Astrocyte (in vitro differentiated cells and primary cell): ENCODE data around the gene CABP4. TPM values are rescaled to one million over a fixed set of nuclear protein-coding genes. Genes with fewer than 3 reads are reported as not detected.

Experiments used
- DNase-seq: peaks from one replicate; pipeline ENCODE4 v3.0.0-alpha.2; 2010; ENCODE audit warnings: low read depth
- FAIRE-seq: peaks from 2 replicates; lab custom pipeline; 2011; peaks lifted over from hg19 to GRCh38; lab: Jason Lieb, UNC
- H2AFZ ChIP-seq: 2 replicates; pipeline ENCODE4 v1.6.0; 2012; ENCODE audit warnings: low read depth, low read length, inconsistent platforms
- H3K27ac ChIP-seq: 2 replicates; pipeline ENCODE4 v1.5.1; 2011; ENCODE audit warnings: low read depth, low read length, inconsistent platforms
- H3K27me3 ChIP-seq: 2 replicates; pipeline ENCODE4 v1.6.0; 2011; ENCODE audit warnings: low read length, inconsistent platforms; ENCODE audit not compliant: insufficient read depth
- H3K36me3 ChIP-seq: 2 replicates; pipeline ENCODE4 v1.5.1; 2011; ENCODE audit warnings: low read length, inconsistent platforms; ENCODE audit not compliant: insufficient read depth
- H3K4me1 ChIP-seq: 2 replicates; pipeline ENCODE4 v1.5.1; 2011; ENCODE audit warnings: low read length, inconsistent platforms; ENCODE audit not compliant: insufficient read depth
- H3K4me2 ChIP-seq: 2 replicates; pipeline ENCODE4 v1.6.0; 2012; ENCODE audit warnings: low read length, inconsistent platforms
- H3K4me3 ChIP-seq: 2 replicates; pipeline ENCODE4 v1.5.1; 2011; ENCODE audit warnings: low read depth, mild to moderate bottlenecking, low read length, inconsistent platforms; ENCODE audit not compliant: insufficient read depth
- H3K79me2 ChIP-seq: 2 replicates; pipeline ENCODE4 v1.6.0; 2012; ENCODE audit warnings: mild to moderate bottlenecking, low read length, inconsistent platforms; ENCODE audit not compliant: insufficient read depth
- H3K9ac ChIP-seq: 2 replicates; pipeline ENCODE4 v1.6.0; 2012; ENCODE audit warnings: mild to moderate bottlenecking, low read length, inconsistent platforms
- H3K9me3 ChIP-seq: 2 replicates; pipeline ENCODE4 v1.5.1; 2012; ENCODE audit warnings: low read depth, mild to moderate bottlenecking, low read length, inconsistent platforms; ENCODE audit not compliant: insufficient read depth
- H4K20me1 ChIP-seq: 2 replicates; pipeline ENCODE4 v1.6.0; 2012; ENCODE audit warnings: low read length, inconsistent platforms; ENCODE audit not compliant: insufficient read depth
- H3K27ac Mint-ChIP-seq: one replicate; pipeline ENCODE4 v1.8.0; 2021; ENCODE audit warnings: mild to moderate bottlenecking, mixed read lengths; ENCODE audit not compliant: unreplicated experiment
- H3K27me3 Mint-ChIP-seq: one replicate; pipeline ENCODE4 v1.8.0; 2021; ENCODE audit warnings: low read depth, mixed read lengths; ENCODE audit not compliant: unreplicated experiment
- H3K36me3 Mint-ChIP-seq: one replicate; pipeline ENCODE4 v1.8.0; 2021; ENCODE audit warnings: low read depth, mixed read lengths; ENCODE audit not compliant: unreplicated experiment
- H3K4me1 Mint-ChIP-seq: one replicate; pipeline ENCODE4 v1.8.0; 2021; ENCODE audit warnings: low read depth, mixed read lengths; ENCODE audit not compliant: unreplicated experiment
- H3K4me3 Mint-ChIP-seq: one replicate; pipeline ENCODE4 v1.8.0; 2021; ENCODE audit warnings: mild to moderate bottlenecking, moderate library complexity, mixed read lengths; ENCODE audit not compliant: unreplicated experiment
- H3K9me3 Mint-ChIP-seq: one replicate; pipeline ENCODE4 v1.8.0; 2021; ENCODE audit warnings: mild to moderate bottlenecking, mixed read lengths; ENCODE audit not compliant: unreplicated experiment
- EZH2 ChIP-seq: IDR thresholded peaks from 2 replicates; pipeline ENCODE4 v1.6.1; 2012; ENCODE audit warnings: mild to moderate bottlenecking, low read length, inconsistent platforms; ENCODE audit not compliant: insufficient read depth
- total RNA-seq: library from RNA; stranded (reverse); gene quantifications from 2 replicates; pipeline ENCODE4 v1.2.1, GENCODE V29; 2021
- TF ChIP-seq, protein P1 (sequence below): IDR thresholded peaks from 2 replicates; pipeline ENCODE4 v1.5.1; 2011; ENCODE audit warnings: low read depth, mild to moderate bottlenecking, inconsistent platforms, low read length, moderate library complexity; ENCODE audit not compliant: insufficient read depth

Gene CABP4
- total RNA-seq, 1 donor from 2014 or later, result not detected

DNA sequence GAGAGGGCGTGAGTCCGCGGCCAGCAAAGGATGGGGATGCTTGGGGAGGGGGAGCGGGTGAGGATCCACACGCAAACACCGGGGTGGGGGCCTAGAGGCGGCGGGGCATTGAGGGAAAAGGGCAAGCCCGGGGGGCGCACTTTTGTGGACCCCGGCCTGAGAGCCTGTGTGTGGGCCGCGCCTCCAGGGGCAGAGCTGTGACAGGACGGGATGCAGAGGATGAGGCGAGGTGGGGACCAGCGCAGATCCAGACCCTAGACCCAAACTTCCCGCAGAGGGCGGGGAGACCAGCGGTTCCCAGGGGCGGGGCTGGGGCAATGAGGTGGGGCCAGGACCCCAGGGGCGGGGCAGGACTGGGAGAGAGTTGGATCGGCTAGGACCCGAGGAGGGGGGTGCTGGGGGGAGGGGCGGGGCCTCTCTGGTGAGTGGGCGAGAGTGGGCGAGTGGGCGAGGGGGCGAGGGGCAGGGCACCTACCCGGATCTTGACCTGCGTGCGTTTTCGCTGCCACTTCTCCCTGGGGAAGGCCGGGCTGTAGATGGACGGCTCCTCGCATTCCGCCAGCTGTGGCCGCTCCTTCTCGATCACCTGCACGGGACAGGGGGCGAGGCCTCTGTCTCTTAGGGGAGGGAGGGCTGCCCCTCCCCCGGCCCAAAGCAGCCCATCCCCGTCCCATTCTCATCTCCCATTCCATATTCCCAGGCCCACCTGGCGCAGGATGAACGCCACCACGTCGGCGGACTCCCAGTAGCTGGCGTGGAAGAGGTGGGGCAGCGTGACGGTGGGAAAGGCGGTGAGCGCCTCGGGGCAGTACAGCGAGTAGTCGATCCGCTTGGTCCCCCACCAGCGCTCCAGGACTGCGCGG, 39.4 kb downstream of the CABP4 start:
- H4K20me1 ChIP-seq, result peaks cover 11% of the 10 kb centered on the region
- H3K4me3 Mint-ChIP-seq, result no peak overlapping the region
- H3K4me1 ChIP-seq, result no peaks in the 10 kb centered on the region
- no peak overlapping the region for H3K4me3 ChIP-seq
- H3K79me2 ChIP-seq, result no peaks in the 10 kb centered on the region
- no peaks in the 10 kb centered on the region for H3K9me3 ChIP-seq
- H3K27me3 Mint-ChIP-seq, result no peaks in the 10 kb centered on the region
- no peak overlapping the region for H2AFZ ChIP-seq
- no peak overlapping the region for H3K9ac ChIP-seq
- H3K4me1 Mint-ChIP-seq, result peaks cover under 1% of the 10 kb centered on the region
- DNase-seq (no peak), FAIRE-seq (no peak)
- TF ChIP-seq, protein P1, sequence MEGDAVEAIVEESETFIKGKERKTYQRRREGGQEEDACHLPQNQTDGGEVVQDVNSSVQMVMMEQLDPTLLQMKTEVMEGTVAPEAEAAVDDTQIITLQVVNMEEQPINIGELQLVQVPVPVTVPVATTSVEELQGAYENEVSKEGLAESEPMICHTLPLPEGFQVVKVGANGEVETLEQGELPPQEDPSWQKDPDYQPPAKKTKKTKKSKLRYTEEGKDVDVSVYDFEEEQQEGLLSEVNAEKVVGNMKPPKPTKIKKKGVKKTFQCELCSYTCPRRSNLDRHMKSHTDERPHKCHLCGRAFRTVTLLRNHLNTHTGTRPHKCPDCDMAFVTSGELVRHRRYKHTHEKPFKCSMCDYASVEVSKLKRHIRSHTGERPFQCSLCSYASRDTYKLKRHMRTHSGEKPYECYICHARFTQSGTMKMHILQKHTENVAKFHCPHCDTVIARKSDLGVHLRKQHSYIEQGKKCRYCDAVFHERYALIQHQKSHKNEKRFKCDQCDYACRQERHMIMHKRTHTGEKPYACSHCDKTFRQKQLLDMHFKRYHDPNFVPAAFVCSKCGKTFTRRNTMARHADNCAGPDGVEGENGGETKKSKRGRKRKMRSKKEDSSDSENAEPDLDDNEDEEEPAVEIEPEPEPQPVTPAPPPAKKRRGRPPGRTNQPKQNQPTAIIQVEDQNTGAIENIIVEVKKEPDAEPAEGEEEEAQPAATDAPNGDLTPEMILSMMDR, result no peak
- TF ChIP-seq EZH2, result no peak
- H3K27me3 ChIP-seq, result no peaks in the 10 kb centered on the region
- peaks cover 5% of the 10 kb centered on the region for H3K36me3 Mint-ChIP-seq
- no peak overlapping the region for H3K4me2 ChIP-seq
- peaks cover 5% of the 10 kb centered on the region for H3K36me3 ChIP-seq
- H3K9me3 Mint-ChIP-seq, result no peaks in the 10 kb centered on the region
- no peak overlapping the region for H3K27ac Mint-ChIP-seq
- H3K27ac ChIP-seq, result no peak overlapping the region

DNA sequence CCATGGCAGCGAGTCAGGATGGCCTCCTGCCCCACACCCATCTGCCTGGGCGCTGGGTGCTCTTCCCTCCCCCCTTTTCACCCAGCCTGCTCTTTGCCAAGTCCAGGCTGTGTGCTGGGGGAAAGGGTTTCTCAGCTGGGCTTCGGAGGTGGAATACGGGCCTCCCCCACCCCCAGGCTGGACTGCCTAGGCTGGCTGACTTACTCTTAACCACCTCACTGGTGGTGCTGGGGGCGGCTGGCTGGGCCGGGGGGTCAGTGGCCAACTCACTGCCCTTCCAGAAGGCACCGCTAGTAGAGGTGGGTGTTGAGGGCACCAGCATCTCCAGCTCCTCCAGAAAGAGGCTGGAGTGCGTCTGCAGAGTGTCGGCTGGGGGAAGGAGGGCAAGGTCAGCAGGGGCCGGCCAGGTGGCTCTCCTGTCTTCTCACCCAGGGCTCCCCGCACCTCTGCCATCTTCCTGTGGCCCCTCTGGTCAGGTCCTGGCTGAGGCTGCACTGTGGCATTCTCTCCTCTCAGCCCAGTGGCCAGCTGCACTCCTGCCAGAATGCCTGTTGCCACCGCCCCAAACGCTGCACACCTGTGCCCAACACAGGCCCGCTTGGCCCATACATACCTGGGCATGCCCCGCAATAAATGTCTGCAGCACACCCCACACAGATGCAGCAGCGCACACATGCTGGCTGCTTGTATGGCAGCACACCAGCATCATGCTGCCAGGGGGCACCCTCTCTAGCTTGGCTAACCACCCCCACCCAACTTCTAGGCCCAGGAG, 40.3 kb downstream of the CABP4 start:
- Mint-ChIP-seq H3K4me1 (no peaks in the 10 kb centered on the region), H3K36me3 (peaks cover 3% of the 10 kb centered on the region), H3K4me3 (no peak overlapping the region), H3K27ac (no peak overlapping the region), H3K9me3 (no peaks in the 10 kb centered on the region), H3K27me3 (no peaks in the 10 kb centered on the region)
- Histone ChIP-seq H3K27me3 (no peaks in the 10 kb centered on the region), H3K4me2 (no peak overlapping the region), H3K79me2 (no peaks in the 10 kb centered on the region), H2AFZ (no peak overlapping the region), H3K4me1 (no peaks in the 10 kb centered on the region), H4K20me1 (peaks cover 6% of the 10 kb centered on the region), H3K27ac (no peak overlapping the region), H3K9me3 (no peaks in the 10 kb centered on the region), H3K9ac (no peak overlapping the region), H3K4me3 (no peak overlapping the region), H3K36me3 (peaks cover 5% of the 10 kb centered on the region)
- DNase-seq (no peak), FAIRE-seq (no peak)
- TF ChIP-seq, protein P1, result no peak
- TF ChIP-seq EZH2, result no peak
